Astrocyte of the hippocampus (primary cell): Measurements from ENCODE around the gene CSNK1D.

ENCODE experiments used
- DNase-seq: peaks from one replicate; pipeline ENCODE4 v3.0.0; 2011; ENCODE audit warnings: low read depth, low spot score

CSNK1D gene

GRCh38 chr17:82273327-82274133, at the start of gene CSNK1D:
CSNK1D (minus strand) TSS chr17:82273700; CDS start chr17:82273381, 319 bp downstream.
- DNase-seq = peak; percentile 96

GRCh38 chr17:82322526-82323453, 49.3 kb upstream of the CSNK1D start:
- no peak for DNase-seq

- DNase-seq = no peak
Measured at GRCh38 chr17:82321947-82322466, 48.5 kb upstream of the CSNK1D start.

DNA sequence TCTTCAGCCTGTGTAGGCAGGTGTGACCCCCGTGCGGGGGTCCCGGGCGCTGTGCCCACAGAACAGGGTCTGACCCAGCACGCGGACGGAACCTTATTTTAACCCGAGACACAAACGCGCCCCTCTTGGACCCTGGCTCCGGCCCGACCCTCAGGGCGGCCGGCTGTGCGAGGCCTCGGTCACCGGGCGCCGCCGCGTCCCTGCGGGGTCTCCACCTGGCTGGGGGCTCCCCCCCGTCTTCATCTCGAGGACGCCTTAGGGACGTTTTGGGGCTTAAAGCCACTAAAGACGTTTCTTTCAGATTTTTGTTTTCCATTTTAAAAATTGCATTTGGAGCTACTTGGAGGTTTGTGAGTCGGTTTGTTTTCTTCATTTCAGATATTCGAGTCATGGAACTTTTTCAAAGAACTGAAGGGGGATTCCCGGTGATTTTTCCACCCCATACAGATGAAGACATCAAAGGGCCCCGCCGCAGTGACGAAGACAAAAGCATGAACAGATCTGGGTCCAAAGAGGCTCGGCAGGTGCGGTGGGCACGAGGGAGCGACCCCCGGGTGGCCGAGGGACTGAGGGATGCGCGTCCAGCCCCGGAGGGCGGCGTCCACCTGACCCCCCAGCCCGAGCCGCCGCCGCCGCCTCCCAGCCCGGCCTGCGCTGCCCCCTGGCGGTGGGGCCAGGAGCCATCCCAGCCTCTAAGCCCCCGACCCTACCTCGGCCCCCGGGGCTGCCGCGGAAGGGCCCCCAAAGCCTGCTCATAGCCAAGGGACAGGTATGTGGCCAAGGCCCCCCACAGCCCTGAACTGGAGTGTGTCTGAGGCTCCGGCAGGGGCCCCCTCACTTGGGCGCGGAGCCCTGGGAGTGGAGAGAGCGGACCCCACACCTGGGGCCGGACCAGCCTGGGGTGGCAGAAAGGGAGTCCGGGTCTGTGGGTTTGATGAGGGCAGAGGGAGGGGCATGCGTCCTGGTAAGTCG, 47.7 kb upstream of the CSNK1D start:
- DNase-seq = peak; percentile 51

DNA sequence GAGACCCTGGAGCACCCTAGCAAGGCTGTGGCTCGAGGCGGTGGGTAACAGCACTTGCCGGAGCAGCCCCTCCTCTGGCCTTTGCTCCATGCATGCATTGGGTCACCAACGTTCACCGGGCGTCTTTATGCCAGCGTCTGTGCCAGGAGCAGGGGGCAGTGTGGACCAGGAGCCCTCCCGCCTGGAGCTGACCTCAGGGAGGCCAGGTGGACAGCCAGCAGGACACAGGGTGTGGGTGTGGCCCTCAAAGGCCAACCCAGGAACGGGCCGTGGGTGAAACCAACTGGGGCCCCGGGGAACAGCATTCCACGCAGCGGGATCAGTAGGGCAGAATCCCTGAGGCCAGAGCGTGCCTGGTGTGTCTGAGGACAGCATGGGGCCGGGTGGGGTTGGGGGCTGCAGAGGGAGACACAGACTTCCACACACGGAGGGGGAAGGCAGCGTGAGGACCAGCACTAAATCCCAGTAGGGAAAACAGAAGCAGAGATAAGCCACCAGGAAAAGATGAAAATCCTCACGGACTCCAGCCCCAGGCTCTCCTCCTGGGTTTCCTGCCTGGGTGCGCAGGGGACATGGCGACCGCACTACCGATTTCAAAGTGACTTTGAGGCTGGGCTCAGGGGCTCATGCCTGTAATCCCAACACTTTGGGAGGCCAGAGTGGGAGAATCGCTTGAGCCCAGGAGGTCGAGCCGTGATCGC, 46.8 kb upstream of the CSNK1D start:
- no peak for DNase-seq

DNA sequence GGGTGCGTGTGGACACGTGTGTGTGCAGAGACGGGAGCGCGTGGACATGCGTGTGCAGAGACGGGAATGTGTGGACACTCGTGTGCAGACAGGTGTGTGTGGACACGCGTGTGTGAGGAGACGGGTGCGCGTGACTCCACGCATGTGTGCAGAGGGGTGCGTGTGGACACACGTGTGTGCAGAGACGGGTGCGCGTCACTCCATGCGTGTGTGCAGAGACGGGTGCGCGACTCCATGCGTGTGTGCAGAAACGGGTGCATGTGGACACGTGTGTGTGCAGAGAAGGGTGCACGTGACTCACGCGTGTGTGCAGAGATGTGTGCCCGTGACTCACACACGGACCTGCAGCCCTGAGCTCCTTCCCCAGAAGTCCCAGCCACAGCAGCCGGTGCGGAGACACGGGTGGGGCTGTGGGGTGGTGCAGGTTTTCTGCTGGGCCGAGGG, 46.1 kb upstream of the CSNK1D start:
- no peak for DNase-seq

DNA sequence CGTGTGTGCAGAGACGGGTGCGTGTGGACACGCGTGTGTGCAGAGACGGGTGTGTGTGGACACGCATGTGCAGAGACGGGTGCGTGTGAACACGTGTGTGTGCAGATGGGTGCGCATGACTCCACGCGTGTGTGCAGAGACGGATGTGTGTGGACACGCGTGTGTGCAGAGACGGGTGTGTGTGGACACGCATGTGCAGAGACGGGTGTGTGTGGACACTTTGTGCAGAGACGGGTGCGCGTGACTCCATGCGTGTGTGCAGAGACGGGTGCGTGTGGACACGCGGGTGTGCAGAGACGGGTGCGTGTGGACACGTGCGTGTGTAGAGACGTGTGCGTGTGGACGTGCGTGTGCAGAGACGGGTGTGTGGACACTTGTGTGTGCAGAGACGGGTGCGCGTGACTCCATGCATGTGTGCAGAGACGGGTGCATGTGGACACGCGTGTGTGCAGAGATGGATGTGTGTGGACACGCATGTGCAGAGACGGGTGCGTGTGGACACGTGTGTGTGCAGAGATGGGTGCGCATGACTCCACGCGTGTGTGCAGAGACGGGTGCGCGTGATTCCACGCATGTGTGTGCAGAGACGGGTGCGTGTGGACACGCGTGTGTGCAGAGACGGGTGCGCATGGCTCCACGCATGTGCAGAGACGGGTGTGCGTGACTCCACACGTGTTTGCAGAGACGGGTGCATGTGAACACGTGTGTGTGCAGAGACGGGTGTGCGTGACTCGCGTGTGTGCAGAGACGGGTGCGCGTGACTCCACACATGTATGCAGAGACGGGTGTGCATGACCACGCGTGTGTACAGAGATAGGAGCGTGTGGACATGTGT, 45.5 kb upstream of the CSNK1D start:
- no peak for DNase-seq

DNA sequence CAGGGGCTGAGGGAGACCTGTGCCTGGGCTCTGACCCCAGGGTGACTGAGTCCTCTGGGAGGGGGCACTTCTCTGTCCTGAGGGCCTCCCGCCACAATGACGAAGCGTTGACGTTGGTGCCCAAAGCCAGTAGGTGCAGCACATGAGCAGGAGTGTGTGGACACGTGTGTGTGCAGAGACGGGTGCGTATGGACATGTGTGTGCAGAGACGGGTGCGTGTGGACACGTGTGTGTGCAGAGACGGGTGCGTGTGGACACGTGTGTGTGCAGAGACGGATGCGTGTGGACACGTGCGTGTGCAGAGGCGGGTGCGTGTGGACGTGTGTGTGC, 44.6 kb upstream of the CSNK1D start:
- DNase-seq = no peak

GRCh38 chr17:82317394-82318168, 44.1 kb upstream of the CSNK1D start, which contains the start of gene CD7:
CD7 (minus strand) TSS chr17:82317608; CDS start chr17:82317495, 113 bp downstream.
- no peak for DNase-seq

- no peak for DNase-seq
Measured at GRCh38 chr17:82316651-82317393, 43.3 kb upstream of the CSNK1D start.

DNA sequence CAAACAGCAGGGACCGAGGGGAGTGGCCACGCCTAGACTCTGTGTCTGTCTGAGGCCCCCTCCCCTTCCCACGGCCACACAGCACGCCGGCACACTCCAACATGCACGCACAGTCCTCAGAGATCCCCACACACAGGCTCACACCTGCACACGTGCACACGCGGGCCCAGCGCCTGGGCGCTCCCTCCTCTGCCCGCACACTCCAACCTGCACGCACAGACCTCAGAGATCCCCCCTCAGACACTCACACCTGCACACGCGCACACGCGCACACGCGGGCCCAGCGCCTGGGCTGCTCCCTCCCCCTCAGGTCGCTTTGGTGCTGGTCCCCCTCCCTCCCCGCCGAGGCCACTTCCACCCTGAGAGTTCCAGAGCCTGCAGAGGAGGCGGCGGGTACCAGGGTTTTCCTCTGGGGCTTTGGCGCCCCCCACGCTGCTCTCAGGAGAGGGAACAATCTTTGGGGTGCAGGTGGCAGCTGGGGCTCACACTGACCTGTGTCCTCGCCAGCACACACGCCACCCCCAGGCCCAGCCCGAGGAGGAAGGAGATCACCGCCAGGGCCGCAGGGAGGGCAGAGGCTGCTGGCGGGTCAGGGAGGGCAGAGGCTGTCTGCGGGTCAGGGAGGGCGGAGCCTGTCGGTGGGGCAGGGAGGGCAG, 42.3 kb upstream of the CSNK1D start:
- DNase-seq = no peak

DNA sequence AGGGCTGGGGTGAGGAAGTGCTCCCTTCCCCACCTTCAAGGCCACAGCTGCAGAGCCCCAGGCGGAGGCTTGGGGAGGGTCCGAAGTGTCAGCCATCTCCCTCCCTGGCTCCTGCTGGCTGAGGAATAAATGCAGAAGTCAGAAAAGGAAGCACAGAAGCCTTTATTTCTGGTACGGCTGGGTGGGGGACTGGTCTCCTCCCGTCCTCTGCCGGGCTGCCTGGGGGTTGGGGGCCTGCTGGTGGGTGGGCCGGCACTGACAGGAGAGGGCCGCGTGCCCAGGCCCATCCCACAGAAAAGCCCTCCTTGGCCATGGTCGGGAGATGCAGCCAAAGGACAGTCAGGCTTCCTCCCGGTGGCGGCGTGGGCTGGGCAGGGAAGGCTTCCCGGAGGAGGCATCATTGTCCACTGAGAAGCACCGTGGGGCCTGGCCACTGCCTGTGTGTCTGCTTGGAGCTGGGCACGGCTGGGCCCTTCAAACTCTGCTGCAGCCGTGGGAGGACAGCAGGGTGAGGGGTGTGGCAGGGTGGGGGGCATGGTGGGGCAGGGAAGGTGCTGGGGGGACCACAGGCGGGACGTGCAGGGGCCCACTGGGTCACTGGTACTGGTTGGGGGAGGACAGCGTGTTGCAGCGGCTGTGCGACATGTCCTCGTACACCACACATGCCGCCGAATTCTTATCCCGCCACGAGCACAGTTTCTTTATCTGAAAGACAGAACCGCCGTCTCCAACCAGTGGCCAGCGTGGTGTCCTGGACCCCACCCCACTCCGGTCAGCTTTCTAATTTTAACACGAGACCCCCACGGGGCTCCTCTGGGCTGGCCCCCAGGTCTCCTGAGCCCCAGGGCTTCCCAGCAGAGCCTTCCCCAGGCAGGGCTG, 41.5 kb upstream of the CSNK1D start:
- DNase-seq = no peak

DNA sequence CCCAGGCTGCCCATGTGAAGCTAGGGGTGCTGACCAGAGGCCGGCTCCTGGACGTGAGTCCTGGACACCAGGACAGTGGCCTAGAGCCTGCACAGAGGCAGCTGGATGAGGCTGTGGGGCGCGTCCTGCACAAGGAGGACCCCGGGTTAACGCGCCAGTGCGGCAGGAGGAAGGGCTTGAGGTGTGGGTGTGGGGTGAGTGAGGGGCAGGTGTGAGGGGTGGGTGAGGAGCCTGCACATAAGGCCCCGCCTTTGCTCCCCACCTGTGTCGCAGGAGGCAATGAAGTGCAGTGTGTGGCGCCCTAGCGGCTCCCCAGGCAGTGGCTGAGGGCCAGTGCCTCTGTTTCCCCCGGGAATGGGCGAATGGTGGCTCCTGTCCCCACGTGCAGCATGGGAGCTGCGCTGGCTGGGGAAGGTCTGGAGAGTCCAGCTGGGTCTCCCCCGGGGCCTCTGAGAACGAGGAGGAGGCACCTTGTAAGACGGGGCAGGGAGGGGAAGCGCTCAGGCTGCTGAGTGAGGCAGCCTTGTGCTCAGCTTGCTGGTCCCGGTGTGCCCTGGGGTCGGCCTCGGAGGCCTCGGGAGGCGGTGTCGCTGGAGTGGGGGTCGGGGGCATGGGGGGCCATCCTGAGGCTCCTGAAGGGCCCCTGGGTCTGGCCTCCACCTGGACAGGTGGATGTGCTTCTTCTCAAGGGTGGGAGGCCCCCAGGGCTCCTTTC, 40.7 kb upstream of the CSNK1D start:
- DNase-seq = no peak

DNA sequence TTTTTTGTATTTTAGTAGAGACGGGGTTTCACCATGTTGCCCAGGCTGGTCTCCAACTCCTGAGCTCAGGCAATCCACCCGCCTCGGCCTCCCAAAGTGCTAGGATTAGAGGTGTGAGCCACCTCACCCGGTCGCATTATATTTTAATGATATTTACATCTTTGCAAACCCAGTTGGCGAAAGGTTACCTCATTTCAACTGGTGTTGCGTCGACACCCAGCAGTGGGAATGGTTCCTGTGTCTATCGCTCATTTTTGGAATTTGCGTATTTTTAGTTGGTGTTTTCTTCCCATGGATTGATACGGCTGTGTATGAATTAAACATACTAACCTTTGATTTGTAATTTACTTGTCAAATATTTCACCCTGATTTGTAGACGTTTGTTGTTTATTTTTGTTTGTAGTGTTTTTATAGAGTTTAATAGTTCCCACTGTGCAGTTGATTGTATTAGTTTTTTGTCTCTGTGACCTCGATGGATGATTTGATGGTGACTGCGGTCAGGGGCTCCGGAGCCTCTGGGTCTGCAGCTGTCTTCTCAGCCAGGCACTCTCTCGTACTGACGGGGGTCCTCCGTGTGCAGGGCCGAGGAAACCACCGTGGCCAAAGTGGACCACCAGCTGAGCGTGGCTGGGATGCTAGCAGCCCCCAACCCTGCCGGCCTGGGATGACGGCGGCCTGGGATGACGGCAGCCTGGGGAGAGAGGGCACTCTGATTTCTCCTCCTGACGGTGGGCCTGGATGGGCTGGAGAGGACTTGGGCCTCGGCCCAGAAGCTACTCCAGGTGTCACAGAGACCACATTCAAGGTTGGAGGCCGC, 39.9 kb upstream of the CSNK1D start:
- DNase-seq = no peak

DNA sequence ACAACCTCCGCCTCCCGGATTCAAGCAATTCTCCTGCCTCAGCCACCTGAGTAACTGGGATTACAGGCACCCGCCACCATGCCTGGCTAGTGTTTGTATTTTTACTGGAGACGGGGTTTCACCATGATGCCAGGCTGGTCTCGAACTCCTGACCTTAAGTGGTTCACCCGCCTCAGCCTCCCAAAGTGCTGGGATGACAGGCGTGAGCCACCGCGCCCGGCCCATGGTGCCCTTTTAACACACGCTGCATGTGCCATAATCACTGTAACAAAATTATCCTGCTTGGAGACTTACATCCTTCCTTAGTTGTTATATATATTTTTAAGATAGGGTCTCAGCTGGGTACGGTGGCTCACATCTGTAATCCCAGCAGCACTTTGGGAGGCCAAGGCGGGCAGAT, 38.5 kb upstream of the CSNK1D start:
- no peak for DNase-seq
